GM19043 (cell line): Measurements from ENCODE around the gene OCIAD2.
"Not testable (repeated sequence)": the region's sequence is repeated elsewhere in the genome, so short reads cannot be mapped to it uniquely, and the experiment has no call there.

Experiments
- ATAC-seq: cut with Tn5 transposase; IDR thresholded peaks from one replicate; pipeline ENCODE4 v1.9.1; 2021; ENCODE audit warnings: low read depth; ENCODE audit not compliant: unreplicated experiment

The OCIAD2 gene

DNA sequence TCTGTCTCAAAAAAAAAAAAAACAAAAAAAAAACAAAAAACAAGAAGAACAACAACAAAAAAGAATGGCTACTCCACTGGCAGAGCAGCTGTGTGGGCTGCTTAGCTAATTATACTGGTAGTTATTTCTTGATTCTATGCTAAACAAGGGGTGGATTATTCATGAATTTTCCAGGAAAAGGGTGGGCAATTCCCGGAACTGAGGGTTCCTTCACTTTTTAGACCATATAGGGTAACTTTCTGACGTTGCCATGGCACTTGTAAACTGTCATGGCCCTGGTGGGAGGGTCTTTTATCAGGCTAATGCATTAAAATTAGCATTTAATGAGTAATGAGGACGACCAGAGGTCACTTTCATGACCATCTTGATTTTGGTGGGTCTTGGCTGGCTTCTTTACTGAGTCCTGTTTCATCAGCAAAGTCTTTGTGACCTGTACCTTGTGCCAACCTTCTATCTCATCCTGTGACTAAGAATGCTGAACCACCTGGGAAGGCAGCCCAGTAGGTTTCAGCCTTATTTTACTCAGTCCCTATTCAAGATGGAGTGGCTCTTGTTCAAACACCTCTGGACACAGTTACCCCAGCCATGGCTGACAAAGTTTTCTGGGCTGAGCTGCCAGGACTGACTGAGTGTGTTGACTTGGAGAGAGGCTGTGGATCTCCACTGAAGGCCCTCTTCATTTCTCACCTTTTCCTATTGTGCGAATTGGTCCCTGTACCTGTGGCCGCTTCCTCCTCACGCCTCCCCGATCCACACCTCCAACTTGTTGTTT lies 1.3 kb upstream of the OCIAD2 start:
- no peak for ATAC-seq

DNA sequence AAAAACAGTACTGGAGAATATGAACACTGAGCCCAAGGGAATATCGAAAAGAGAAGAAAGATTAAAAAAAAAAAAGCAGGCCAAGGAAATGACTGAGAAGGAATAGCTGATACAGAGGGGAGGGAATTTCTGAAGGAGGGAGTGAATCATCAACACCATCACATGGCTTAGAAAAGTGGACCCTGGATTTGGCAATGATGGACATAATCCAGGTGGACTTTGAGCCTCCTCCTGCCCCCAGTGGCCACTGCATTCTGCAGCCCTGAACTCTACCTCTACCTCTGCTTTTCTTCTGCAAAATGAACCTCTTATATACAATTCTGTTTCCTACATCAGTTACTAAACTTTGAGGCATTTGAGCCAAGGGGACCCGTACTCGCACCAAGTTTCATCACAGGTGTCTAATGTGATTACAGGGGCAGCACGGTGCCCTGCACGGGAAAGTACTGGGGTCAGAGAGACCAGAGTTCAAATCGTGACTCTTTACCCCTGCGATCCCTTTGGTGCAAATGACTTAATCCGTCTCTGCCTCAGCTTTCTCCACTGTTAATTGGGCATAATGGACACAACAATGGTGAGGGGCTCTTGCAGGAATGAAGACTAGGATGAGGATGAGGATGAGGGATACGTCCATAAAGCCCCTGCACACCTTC lies 1.1 kb downstream of the OCIAD2 start:
- ATAC-seq, result no peak

DNA sequence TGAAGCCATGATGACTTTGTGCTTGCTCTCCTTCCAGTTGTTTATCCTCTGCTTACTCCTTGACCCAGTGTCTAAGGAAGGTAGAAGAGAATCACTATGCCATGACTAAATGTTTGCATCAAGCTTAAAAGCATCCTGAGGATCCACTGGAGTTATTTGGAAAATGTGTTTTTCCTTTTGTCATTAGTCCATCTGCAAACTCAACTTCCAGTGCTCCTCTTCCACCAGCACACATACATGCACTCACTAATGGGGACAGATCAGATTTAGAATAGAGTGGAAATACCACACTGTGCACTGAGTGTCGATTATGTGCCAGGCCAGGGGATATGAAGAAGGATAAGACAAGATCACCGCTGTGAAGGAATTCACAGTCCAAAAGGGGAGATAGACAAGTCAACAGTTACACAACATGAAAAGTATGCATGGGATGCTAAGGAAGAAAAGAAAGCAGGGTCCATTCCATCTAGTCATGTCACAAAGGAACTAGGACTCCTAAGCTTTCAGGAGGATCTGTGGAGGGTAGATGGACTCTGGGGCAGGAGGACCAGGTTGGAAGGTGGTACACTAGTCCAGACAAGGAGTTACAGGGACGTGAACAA lies 1.9 kb downstream of the OCIAD2 start:
- ATAC-seq, result no peak

DNA sequence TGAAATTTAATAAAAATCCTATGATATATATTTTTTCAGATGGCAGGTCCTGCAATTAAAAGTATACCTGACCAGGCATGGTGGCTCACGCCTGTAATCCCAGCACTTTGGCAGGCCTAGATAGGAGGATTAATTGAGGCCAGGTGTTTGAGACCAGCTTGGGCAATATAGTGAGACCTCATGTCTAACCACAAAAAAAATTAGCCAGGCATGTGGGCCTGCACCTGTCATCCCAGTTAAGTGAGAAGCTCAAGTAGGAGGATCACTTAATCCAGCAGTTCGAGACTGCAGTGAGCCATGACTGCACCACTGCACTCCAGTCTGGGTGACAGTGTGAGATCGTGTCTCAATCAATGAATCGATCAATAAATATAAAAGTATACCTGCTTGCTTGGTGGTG lies 2.5 kb downstream of the OCIAD2 start:
- ATAC-seq, result no peak

DNA sequence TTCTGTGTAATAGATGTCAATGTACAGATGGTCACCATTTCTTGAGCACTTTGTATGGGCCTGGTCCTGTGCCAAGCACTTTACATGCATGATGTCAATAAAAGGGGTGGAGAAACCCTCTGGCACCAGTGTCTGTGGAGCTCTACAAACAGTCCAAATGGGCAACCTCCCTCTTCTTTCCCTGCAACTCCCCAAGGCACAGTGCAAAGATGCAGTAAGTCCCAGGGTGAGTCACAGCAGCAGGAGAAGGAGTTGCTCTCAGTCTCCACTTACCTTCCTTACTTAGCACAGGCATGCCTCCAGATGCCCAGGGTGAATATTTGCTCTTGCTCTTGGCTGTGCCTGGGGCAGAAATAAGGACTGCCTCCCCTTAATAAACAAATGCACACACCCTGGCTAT lies 4.3 kb downstream of the OCIAD2 start:
- no peak for ATAC-seq

DNA sequence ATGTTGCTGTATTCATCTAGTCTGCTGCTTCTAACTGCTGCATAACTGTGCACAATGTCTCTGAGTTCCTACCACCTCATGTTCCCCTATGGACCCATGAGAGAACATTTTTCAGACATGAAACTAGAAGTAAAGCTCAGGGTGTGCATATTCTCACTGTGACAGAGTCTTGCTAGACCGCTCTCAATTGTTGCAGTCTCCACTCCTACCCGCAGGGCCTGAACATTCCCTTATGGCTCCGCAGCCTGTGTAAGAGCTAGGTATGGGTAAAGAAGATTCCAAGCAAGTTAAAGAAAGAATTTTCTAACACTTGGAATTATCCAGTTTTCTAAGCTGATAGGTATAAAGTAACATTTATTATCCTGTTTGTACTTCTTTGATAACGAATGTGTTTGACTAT lies 5.4 kb downstream of the OCIAD2 start:
- no peak for ATAC-seq

DNA sequence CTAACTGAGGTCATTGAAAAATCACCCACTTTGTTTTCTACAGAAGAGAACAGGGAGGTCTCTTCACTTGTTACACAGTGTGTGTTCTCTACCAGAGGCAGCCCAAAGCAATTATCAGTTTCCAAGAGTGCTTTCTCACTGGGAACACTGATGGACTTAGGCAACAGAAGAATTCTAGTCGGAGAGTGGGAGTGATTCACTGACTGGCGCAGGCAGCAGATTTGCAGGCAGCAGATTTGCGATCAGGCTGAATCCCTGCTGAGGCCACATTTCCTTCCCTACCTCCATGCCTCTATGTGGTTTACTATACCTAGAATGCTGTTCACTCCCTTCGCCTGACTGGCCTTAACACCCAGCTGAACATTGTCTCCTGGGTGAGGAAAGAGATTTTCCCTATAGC lies 6.6 kb downstream of the OCIAD2 start:
- no peak for ATAC-seq

DNA sequence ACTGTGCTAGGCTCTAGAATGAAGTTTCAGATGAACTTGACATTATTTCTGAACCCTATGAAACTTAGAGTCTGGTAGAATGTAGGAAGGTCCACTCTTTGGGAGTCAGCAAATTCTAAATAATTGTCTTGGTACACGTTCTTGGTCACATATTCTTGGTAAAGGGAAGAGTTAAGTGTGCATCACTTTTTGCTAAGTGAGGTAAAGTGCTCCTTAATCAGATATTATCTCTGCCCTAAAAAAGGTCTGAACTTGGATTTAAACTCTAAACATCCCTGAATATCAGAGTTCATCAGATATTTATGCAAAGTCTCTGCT lies 7.2 kb downstream of the OCIAD2 start:
- ATAC-seq, result no peak

DNA sequence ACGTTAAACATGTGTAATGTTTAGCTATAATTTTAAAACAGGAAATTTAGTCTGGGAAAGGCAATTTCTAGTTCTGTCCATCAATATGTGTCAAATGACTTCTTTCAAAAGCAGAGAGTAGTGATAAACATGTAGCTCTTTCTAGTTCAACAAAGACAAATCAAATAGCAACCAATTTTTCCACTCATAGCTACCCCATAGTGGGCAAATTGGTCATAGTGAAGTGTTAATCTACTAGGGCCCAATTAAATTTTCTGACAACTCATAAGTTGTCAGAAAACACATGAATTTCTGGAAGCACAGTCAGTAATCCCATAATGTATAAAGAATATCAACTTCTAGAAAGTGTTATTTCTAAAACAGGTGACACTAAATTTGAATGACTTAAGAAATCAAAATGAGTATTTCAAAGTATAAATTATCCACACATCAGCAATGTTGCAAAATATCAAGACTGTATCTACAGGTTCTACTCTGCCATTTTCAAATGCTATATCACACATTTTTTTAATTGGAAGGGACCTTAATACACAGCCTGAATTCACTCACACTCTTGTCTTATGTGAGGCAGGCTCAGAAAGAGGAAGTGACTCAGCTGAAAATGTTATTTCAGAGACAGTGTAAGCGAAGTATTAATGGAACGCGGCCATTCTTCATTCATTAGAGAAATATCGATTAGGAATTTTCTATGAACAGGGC lies 7.7 kb downstream of the OCIAD2 start:
- no peak for ATAC-seq

DNA sequence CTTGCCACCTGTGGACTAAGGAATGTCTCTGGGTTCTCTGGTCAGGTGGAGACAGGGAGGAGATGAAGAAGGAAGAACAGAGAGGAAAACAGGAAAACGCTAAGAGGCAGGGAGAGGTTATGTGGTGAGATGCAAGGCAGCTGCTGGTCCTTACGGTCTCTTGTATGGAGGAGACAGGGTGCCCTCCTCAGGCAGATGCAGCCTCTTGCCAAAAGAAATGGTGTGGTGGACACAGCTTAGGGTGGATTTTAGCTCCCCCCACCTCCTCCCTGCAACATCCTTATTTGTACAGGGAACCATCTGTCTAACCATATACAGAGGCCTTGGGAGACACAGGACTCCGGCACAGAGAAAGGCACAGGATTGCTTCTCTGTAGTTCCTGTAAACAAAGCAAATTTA lies 9.7 kb downstream of the OCIAD2 start:
- ATAC-seq, result no peak

DNA sequence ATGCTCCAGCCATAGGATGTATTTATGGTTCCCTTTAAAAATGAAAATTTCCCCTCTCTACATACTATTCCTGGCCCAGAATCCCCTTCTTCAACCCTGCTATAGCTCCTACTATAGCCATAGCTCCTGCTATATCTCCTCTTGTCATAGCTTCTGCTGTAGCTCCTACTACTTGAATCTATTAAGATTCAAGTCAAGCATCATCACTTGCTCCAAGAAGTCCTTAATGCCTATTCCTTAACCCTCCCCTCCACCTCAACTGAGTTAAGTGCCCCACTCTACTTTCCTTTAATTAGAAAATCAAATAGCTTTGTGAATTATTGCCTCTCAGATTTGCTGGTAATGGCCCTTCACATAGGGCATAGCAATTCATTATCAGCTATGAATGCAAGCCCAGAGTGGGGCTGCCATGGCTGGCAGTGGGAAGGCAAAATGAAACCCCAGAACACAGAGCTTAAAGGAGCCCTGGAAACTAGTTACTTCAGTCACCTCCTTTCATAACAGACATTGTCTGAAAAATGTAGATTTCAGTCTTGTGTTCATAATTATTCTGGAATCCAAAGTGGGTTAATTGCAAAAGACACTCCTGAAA lies 15.4 kb downstream of the OCIAD2 start:
- no peak for ATAC-seq

DNA sequence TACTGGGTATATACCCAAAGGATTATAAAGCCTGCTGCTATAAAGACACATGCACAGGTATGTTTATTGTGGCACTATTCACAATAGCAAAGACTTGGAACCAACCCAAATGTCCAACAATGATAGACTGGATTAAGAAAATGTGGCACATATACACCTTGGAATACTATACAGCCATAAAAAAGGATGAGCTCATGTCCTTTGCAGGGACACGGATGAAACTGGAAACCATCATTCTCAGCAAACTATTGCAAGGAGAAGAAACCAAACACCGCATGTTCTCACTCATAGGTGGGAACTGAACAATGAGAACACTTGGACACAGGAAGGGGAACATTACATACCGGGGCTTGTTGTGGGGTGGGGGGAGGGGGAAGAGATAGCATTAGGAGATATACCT lies 16.8 kb downstream of the OCIAD2 start:
- not testable (repeated sequence) for ATAC-seq

DNA sequence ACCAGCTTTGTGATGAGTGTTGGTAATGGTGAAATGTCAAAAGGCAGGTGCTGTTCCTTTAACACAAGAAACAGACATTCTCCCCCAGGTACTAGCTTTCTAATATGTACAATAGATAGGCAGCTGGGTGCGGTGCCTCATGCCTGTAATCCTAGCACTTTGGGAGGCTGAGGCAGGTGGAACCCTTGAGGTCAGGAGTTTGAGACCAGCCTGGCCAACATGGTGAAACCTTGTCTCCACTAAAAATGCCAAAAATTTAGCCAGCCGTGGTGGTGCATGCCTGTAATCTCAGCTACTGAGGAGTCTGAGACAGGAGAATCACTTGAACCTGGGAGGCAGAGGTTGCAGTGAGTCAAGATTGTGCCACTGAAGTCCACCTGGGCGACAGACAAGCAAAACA lies 24.9 kb downstream of the OCIAD2 start:
- not testable (repeated sequence) for ATAC-seq

DNA sequence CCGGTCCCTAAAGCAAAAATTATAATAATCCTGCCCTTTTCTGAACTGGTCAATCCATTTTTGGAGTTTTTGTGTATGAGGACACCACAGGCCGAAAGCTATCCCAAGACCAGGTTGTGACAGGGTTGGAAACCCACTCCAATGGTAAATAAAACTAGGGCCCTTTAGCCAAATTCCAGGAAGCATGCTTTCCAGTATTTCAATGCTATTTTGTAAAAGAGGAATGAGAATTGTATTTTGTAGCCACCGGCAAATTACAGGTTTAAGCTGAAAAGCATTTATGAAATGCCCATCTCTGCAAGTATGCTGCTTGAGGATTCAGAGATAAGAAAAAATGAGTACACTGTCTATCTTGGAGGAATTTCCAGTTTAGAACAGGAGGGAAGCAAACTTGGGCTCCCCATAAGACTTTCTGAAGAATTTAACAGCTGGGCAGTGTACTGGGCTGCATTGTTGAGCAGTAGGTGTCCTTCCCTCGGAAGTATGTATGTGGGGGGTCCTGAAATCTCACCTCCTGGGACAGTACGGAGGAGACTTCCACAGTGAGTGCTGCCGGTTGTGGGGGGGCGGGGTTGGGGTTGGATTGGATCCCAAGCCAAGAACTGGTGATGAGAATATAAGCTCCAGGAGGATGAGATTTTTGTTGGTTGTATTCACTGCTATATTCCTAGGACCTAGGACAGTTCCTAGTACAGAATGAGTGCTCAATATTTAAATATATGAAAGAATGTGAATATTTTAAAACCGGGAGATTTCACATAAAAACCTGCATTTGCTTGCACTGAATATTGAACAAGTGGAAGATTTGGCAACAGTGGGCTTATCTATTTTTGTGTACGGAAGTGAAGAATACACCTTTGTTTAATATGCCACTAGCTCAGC lies 26.8 kb downstream of the OCIAD2 start:
- no peak for ATAC-seq

DNA sequence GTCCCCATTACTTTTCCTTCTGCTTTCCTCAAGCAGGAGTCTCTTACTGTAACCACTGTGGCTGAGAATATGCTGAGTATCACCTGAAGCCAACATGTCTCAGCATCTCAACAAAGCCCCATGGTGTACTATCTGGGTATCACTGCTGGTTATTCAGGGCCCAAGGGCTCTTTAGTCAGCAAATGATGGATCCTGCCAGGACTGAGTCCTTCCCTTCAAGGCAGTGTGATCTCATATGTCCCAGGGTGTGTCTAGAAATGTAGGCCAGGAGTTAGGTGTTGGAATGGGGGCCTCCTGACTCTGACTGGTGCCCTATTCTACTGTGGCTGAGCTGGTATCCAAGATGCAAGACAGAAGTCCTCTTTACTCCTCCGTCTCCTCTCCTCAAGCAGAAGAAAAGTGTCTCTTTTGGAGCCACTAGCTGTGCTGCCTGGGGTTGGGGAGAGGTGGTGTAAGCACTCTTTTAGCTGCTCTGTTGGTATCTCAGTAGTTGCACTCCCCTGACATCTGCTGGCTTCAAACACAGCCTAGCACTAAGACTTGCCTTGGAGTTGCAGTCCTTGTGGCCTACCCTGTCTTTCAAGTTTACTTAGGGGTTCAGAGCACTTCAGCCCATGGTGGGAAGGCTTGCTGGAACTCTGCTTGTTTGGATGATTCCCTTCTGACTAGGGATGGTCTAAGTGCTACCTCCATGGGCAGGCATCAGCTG lies 28.6 kb downstream of the OCIAD2 start:
- no peak for ATAC-seq

DNA sequence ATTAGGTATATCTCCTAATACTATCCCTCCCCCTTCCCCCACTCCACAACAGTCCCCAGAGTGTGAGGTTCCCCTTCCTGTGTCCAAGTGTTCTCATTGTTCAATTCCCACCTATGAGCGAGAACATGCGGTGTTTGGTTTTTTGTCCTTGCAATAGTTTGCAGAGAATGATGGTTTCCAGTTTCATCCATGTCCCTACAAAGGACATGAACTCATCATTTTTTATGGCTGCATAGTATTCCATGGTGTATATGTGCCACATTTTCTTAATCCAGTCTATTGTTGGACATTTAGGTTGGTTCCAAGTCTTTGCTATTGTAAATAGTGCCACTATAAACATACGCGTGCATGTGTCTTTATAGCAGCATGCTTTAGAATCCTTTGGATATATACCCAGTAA lies 41.9 kb downstream of the OCIAD2 start:
- not testable (repeated sequence) for ATAC-seq

DNA sequence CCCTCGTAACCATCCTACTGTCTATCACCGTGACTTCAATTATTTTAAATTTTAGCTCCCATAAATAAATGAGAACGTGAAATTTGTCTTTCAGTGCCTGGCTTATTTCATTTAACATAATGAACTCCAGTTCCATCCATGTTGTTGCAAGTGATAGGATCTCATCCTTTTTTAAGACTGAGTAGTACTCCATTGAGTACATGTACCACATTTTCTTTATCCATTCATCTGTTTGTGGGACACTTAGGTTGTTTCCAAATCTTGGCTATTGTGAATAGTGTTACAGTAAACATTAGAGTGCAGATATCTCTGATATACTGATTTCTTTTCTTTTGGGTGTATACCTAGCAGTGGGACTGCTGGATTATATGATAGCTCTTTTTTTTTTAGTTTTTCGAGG lies 42.8 kb downstream of the OCIAD2 start:
- no peak for ATAC-seq

DNA sequence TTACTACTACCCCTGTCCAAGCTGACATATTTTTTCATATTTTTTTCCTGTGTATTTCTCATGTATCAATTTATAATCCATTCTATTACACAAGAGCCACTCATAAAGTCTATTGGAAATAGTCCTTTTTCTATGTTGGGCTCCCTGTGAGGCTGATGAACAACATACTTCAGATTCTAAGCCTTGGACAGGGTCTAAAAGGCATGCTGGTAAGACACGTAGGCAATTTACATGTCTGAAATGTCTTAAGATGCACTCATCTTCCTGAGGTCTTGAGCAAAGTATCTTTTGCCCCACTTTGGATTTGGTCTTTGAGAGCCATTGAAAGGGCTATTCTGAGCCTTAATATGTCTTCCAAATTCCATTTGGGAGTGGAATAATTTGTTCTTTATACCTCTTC lies 43.9 kb downstream of the OCIAD2 start:
- ATAC-seq, result no peak

DNA sequence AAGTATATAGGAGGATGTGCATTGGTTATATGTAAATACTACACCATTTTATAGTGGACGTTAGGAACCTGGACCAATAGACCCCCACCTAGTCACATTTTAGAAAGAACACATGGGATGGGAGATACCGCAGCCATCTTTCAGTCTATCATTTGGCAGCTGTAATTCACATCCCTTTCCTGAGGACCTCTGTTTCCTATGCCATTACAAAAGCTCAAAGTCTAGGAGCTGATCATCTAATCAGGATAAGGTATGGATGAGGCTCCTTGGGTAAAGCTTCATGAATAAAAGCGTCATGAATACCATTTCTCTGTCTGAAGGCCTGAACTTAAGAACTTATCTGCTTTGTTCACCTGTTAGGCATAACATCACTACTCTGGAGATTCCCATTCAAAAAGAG lies 44.5 kb downstream of the OCIAD2 start:
- ATAC-seq, result no peak

DNA sequence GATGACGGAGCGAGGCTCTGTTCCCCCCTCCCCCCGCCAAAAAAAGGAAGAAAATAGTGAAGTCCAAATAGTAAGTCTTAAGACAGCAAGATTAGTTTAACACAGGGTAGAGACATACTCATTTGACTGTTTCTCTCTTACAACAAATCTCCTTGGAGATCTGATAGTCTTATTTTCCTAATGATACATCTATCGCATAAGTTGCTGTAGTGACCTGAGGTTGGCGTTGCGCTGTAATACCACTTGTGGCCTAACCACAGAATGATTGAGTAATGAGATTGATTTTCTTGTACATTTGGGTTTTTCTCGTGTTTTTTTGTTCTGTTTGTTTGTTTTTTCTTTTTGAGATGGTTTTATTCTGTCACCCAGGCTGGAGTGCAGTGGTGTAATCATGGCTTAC lies 48.4 kb downstream of the OCIAD2 start:
- ATAC-seq, result no peak
